Adrenal gland (tissue), 5 donors: ENCODE measurements around the gene ZNF221.

Source experiments
- CTCF ChIP-seq, 6 experiments: fragments of 450-650 bp in 4 of 6; fragments of 200-600 bp in 2 of 6; sonication (generic) in 1 of 6; IDR thresholded peaks; 1 replicate in 5 of 6; 2 replicates in 1 of 6; pipeline versions ENCODE4 v1.5.1 to v1.8.0; 2016 to 2021; ENCODE audit warnings: antibody characterized with exemption in 6 of 6, mild to moderate bottlenecking in 2 of 6, moderate library complexity in 1 of 6
- POLR2A ChIP-seq, 2 donors: fragments of 450-650 bp; IDR thresholded peaks; one replicate each; pipeline ENCODE4 v1.6.1; 2017; ENCODE audit warnings: antibody characterized with exemption in 2 of 2, mild to moderate bottlenecking in 2 of 2, moderate library complexity in 1 of 2
- donor health status: DM: no; HTN: no; CAD: no.

GRCh38 chr19:43939557-43940260 is 11.3 kb upstream of the ZNF221 start:
- TF ChIP-seq CTCF (IDR thresholded peaks at IDR 0.05) = no peak
- TF ChIP-seq POLR2A (IDR thresholded peaks at IDR 0.05) = no peak
